NCI-H146 treated with DMSO at 0.1 percent for 48 hours (cell line): ENCODE data around the gene DAPK2.
"Not testable (repeated sequence)": the region's sequence is repeated elsewhere in the genome, so short reads cannot be mapped to it uniquely, and the experiment has no call there.

Experiments used
- DNase-seq: peaks from one replicate; lab custom pipeline; 2025; ENCODE audit not compliant: unreplicated experiment; lab: John Stamatoyannopoulos, UW

Gene DAPK2

GRCh38 chr15:63977119-63977518, 69.2 kb downstream of the DAPK2 start:
- DNase-seq = no peak

GRCh38 chr15:63974021-63974420, 72.3 kb downstream of the DAPK2 start:
- DNase-seq = no peak

- no peak for DNase-seq
Observed at GRCh38 chr15:63973212-63974009, 72.9 kb downstream of the DAPK2 start.

DNA sequence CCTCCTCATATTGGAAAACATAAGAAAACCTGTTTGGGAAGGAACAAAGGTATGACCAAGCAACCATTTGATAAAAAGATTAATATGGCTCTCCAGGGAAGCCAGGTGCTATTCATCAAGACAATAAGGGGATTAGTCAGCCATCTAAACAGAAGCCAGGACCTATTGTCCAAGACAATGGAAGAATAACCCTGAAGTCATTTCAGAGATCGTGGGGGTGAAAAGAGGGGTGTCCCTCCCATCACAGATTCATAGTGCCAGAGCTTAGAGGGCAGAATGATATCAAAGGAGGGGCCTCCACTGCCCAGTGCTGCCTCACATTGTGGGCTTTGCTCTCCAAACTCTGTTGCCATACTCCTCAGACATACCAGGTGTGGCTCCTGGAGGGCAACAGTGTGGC, 73.5 kb downstream of the DAPK2 start:
- peak; percentile 67 for DNase-seq

DNA sequence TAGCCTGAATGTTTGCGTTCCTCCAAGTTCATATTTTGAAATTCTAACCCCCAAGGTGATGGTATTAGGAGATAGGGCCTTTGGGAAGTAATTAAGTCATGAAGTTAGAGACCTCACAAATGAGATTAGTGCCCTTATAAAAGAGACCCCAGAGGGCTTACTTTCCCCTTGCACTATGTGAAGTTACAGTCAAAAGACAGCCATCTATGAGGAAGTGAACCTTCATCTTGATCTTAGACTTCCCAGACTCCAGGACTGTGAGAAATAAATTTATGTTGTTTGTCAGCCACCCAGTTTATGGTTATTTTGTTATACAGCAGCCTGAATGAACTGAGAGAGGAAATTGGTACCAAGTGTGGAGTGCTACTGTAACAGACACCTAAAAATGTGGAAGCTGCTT, 74.4 kb downstream of the DAPK2 start:
- no peak for DNase-seq

DNA sequence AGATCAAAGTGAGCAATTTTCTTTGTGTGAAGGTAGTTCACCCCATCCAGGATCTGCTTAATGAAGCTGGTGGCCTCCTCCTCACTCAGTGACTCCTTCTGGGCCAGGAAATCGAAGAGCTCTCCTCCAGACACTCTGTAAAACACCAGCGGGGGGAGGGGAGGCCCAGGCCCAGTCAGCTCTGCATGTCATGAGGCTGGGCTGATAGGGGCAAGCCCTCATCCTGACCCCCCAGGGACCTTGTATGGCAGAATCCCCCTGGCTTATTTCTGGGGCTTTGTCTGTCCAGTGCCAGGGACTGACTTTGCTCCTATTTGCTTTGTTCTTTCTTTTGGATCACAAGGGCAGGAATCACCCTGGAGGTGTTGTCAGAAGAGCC, 74.9 kb downstream of the DAPK2 start:
- no peak for DNase-seq

GRCh38 chr15:63970621-63971426, 75.5 kb downstream of the DAPK2 start:
- no peak for DNase-seq

DNA sequence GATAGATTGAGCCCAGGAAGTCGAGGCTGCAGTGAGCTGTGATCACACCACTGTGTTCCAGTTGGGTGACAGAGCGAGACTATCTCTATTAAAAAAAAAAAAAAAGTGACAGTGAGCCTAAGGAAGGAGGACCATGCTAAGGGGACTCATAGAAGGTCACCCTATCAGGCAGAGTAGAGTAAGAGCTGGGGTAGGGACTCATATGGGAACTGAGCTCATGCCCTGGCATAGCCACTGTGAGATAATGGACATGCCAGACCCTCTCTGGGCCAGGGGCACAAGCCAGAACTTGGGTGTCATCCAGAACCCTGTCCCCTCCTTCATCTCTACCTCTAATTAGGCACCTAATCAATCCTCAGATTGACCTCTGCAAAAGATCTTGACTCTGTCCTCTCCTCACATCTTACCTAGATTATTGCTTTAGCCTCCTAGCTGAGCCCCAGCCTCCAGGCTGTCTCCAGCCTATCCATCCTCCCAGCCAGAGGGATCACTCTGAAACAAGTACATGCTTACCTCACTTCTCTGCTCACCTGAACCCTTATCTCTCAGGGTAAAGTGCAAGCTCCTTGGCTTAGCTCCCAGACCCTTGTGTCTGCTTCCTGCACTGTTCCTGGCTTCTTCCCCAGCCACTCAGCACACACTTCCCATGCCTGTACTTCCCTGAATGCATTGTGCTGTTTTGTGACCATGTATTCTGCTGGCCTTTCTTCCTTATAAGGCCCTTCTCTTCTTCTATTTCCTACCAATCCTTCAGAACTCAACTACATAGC, 76.4 kb downstream of the DAPK2 start:
- no peak for DNase-seq

DNA sequence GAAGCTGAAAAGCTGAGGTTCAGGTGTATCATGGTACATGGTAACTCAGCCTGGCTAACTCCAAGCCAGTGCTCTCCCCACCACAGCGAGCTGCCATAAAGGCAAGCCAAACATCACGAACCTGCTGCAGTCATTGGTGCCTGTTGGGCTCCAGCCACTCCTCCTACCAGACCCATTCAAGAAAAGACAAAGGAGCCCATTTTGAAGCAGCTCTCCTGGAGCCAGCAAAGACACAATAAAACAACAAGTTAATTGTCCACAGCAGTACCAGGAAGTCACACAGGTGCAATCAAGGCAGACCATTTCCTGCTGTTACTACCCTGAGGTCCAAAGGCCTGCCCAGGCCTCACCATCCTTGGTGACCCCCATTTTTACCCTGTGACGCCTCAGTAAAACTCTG, 77.6 kb downstream of the DAPK2 start:
- DNase-seq = no peak

DNA sequence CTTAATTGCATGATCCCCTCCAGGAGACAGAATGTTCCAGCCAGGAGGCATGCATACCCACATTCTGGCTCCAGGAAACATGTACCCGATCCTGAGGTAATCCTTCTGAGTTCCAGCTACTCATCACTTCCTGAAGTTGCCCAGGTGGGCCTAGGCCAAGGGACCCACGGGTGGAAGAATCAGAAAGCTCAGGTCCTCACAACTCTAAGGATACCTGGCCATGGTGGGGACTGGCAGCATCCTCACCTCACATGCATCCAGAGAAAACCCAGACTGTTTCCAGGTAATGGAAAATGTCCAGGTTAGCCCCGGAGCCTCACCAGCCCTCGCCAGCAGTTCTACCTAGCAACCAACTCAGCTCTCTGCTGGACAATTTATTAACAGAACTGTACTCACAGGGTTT, 78.2 kb downstream of the DAPK2 start:
- DNase-seq = no peak

- DNase-seq = no peak
Observed at GRCh38 chr15:63967616-63968015, 78.7 kb downstream of the DAPK2 start.

GRCh38 chr15:63962947-63963721, 83.2 kb downstream of the DAPK2 start:
- DNase-seq = not testable (repeated sequence)

DNA sequence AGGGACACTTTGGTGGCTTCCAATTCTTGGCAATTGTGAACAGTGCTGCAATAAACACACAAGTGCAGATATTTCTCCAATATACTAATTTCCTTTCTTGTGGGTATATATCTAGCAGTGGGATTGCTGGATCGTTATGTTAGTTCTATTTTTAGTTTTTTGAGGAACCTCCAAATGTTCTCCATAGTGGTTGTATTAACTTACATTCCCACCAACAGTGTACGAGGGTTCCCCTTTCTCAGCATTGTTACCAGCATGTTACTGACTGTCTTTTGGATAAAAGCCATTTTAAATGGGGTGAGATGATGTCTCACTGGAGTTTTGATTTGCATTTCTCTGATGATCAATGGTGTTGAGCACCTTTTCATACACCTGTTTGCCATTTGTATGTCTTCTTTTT, 92.8 kb downstream of the DAPK2 start:
- no peak for DNase-seq

GRCh38 chr15:63950911-63951481, 95.3 kb downstream of the DAPK2 start:
- no peak for DNase-seq

DNA sequence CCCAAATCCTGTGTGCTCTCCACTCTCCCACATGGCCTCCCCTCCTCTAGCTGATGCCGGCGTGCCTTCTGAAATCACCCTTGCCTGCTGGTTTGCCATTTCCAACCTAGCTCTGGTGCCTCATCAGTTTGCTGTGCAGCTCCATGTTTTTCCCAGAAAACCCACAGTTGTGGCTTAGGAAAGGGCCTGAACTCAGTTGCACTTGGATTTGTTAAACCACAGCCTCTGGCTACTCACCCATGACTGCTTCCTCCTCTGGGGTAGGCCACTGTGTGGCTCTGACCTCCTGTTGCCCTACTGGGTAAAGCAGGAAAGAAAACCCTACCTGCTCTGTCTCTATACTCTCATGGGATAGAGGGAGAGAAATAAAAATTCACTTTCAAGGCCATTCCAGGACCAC, 97.3 kb downstream of the DAPK2 start:
- DNase-seq = no peak

DNA sequence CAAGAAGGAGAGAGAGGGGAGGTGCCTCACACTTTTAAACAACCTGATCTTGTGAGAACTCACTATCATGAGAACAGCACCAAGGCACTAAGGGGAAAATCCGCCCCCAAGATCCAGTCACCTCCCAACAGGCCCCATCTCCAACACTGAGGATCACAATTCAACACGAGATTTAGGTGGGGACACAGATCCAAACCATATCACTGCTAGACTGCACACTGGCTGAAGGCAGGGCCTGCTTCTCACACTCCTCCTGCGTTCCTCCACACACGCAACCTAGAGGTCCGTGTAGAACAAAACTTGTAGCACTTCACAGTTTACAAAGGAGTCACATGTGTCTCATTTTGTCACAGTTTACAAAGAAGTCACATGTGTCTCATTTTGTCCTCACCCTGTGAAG, 97.8 kb downstream of the DAPK2 start:
- no peak for DNase-seq

GRCh38 chr15:63947228-63947627, 99.1 kb downstream of the DAPK2 start:
- DNase-seq = no peak

- no peak for DNase-seq
Observed at GRCh38 chr15:63946524-63947065, 99.7 kb downstream of the DAPK2 start.

DNA sequence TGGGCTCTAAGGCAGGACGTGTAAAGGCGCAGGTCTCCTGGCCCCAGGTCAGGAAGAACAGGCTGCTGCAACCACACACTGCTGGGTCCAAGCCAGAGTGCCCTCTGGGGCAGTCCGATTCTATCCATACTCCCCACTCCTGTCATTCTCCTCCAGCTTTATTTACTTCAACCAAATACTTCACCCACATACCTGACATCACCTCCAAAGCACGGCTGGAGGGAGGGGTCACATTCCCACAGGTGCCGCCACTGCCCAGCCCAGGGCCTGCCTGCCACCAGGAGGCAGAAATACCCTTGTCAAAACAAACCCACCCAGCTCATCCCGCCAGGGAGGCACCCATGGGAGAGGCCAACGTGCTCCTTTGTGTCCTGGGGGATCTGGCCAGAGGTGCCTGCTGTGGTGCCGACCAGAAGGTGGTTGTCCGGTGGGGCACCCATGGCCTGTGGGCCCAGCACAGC, 100.4 kb downstream of the DAPK2 start:
- no peak for DNase-seq
